Neural progenitor cell (in vitro differentiated cells): ENCODE results near the gene SMC5. TPM values are rescaled to one million over a fixed set of nuclear protein-coding genes. Genes with fewer than 3 reads are reported as not detected.

Experiments
- DNase-seq: peaks from one replicate; pipeline ENCODE4 v3.0.0-alpha.2; 2016; ENCODE audit warnings: low spot score
- H2AFZ ChIP-seq: fragments of 200-600 bp; sonication (generic); replicated peaks from 2 replicates; pipeline ENCODE4 v1.6.1; 2016; ENCODE audit warnings: antibody characterized with exemption
- H3F3A ChIP-seq: fragments of 200-600 bp; sonication (generic); 2 replicates; pipeline ENCODE4 v1.6.1; 2016; ENCODE audit warnings: antibody characterized with exemption, low read depth
- H3K27ac ChIP-seq: fragments of 200-600 bp; sonication (generic); 2 replicates; pipeline ENCODE4 v1.5.1; 2016; ENCODE audit warnings: mild to moderate bottlenecking
- H3K27me3 ChIP-seq: fragments of 200-600 bp; sonication (generic); 2 replicates; pipeline ENCODE4 v1.6.1; 2016; ENCODE audit warnings: mild to moderate bottlenecking, moderate library complexity
- H3K36me3 ChIP-seq: fragments of 200-600 bp; sonication (generic); 2 replicates; pipeline ENCODE4 v1.5.1; 2016
- H3K4me1 ChIP-seq: fragments of 200-600 bp; sonication (generic); 2 replicates; pipeline ENCODE4 v1.6.1; 2016; ENCODE audit warnings: mixed run types
- H3K4me2 ChIP-seq: fragments of 200-600 bp; sonication (generic); 2 replicates; pipeline ENCODE4 v1.6.1; 2016
- H3K4me3 ChIP-seq: fragments of 200-600 bp; sonication (generic); 2 replicates; pipeline ENCODE4 v1.5.1; 2016
- H3K79me2 ChIP-seq: fragments of 200-600 bp; sonication (generic); 2 replicates; pipeline ENCODE4 v1.6.1; 2016; ENCODE audit warnings: low read depth
- H3K9ac ChIP-seq: fragments of 200-600 bp; sonication (generic); 2 replicates; pipeline ENCODE4 v1.6.1; 2016
- H3K9me3 ChIP-seq: fragments of 200-600 bp; sonication (generic); 2 replicates; pipeline ENCODE4 v1.5.1; 2016; ENCODE audit warnings: low read depth
- H4K20me1 ChIP-seq: fragments of 200-600 bp; sonication (generic); 2 replicates; pipeline ENCODE4 v1.6.1; 2016; ENCODE audit warnings: low read depth
- H3K27ac Mint-ChIP-seq: 3 replicates; pipeline ENCODE4 v1.8.0; 2021; ENCODE audit warnings: mixed read lengths
- H3K27me3 Mint-ChIP-seq: 2 replicates; pipeline ENCODE4 v1.8.0; 2022; ENCODE audit warnings: low read depth, mild to moderate bottlenecking, inconsistent platforms, moderate library complexity, mixed read lengths; ENCODE audit not compliant: insufficient read depth
- H3K36me3 Mint-ChIP-seq: 3 replicates; pipeline ENCODE4 v1.8.0; 2021; ENCODE audit warnings: mixed read lengths
- H3K4me1 Mint-ChIP-seq: 3 replicates; pipeline ENCODE4 v1.8.0; 2021; ENCODE audit warnings: mixed read lengths
- H3K4me3 Mint-ChIP-seq: 3 replicates; pipeline ENCODE4 v1.8.0; 2021; ENCODE audit warnings: mild to moderate bottlenecking, moderate library complexity, mixed read lengths
- H3K9me3 Mint-ChIP-seq: 3 replicates; pipeline ENCODE4 v1.8.0; 2020; ENCODE audit warnings: mixed read lengths
- EZH2 ChIP-seq: fragments of 200-600 bp; sonication (generic); IDR thresholded peaks from 2 replicates; pipeline ENCODE4 v1.6.1; 2017; ENCODE audit warnings: antibody characterized with exemption, mild to moderate bottlenecking, moderate library complexity
- EZH2phosphoT487 ChIP-seq: fragments of 200-600 bp; sonication (generic); IDR thresholded peaks from 2 replicates; pipeline ENCODE4 v1.6.1; 2017; ENCODE audit warnings: antibody characterized with exemption
- total RNA-seq: library from RNA; depleted of rRNA; stranded (reverse); fragments of >200 nt; gene quantifications from 2 replicates; pipeline ENCODE4 v1.2.3, GENCODE V29; 2015; ENCODE audit warnings: low replicate concordance
- TF ChIP-seq, protein P1 (sequence below): fragments of 200-600 bp; sonication (generic); IDR thresholded peaks from 2 replicates; pipeline ENCODE4 v1.5.1; 2017; ENCODE audit warnings: antibody characterized with exemption, mild to moderate bottlenecking

Gene SMC5
- total RNA-seq, 1 donor from 2014 or later, result 63.1 TPM

DNA sequence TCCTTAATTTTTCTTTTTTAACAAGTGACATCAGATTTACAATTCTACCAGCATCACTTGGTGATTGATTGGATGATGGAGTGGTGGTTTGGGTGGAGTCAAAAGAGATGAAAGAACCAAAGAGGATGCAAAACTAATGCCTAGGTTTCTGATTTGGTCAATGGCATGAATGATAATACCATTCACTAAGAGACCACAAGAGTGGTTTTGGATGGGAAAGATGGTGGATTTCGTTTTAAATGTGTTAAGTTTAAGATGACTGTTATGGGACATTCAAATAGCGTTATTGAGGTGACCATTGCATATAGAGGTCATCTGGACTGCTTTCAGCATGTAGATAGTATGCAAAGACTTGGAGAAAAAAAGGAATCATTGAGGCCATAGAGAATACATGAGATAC lies 3.6 kb downstream of the SMC5 start:
- Histone ChIP-seq H3K4me1 (peaks cover 21% of the 10 kb centered on the region), H3K27me3 (no peaks in the 10 kb centered on the region), H2AFZ (no peak overlapping the region), H3K9me3 (no peaks in the 10 kb centered on the region), H3K4me2 (peak overlapping the region; percentile 29), H3K9ac (no peak overlapping the region), H4K20me1 (peaks cover 57% of the 10 kb centered on the region), H3K36me3 (peaks cover 24% of the 10 kb centered on the region), H3K79me2 (peaks cover 77% of the 10 kb centered on the region), H3F3A (peaks cover 18% of the 10 kb centered on the region), H3K27ac (no peak overlapping the region), H3K4me3 (no peak overlapping the region)
- H3K27ac Mint-ChIP-seq, result no peak overlapping the region
- H3K9me3 Mint-ChIP-seq, result no peaks in the 10 kb centered on the region
- H3K36me3 Mint-ChIP-seq, result peaks cover 40% of the 10 kb centered on the region
- H3K27me3 Mint-ChIP-seq, result peaks cover 2% of the 10 kb centered on the region
- H3K4me3 Mint-ChIP-seq, result no peak overlapping the region
- TF ChIP-seq, protein P1, sequence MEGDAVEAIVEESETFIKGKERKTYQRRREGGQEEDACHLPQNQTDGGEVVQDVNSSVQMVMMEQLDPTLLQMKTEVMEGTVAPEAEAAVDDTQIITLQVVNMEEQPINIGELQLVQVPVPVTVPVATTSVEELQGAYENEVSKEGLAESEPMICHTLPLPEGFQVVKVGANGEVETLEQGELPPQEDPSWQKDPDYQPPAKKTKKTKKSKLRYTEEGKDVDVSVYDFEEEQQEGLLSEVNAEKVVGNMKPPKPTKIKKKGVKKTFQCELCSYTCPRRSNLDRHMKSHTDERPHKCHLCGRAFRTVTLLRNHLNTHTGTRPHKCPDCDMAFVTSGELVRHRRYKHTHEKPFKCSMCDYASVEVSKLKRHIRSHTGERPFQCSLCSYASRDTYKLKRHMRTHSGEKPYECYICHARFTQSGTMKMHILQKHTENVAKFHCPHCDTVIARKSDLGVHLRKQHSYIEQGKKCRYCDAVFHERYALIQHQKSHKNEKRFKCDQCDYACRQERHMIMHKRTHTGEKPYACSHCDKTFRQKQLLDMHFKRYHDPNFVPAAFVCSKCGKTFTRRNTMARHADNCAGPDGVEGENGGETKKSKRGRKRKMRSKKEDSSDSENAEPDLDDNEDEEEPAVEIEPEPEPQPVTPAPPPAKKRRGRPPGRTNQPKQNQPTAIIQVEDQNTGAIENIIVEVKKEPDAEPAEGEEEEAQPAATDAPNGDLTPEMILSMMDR, result no peak
- TF ChIP-seq EZH2 (no peak), EZH2phosphoT487 (no peak)
- H3K4me1 Mint-ChIP-seq, result peaks cover 39% of the 10 kb centered on the region
- no peak for DNase-seq

DNA sequence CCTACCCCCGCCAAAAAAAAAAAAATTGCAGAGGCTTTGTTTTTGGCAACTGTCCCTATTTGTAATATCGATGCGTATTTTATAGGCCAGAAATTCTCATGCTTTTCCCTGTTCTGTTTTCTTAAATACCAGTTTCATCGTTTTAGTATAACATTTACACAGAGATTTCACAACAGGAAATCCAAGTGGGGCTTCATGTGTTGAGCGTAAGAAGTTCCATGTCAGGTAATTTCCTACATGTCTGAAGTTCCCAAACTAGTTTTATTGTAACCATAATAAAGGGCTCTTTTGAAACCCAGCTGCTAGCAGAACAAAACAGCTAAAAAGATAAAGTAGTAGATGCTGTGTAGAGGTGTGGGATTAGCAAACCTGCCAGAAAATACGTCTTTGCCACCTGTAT lies 4.2 kb downstream of the SMC5 start:
- H3K36me3 Mint-ChIP-seq, result peaks cover 44% of the 10 kb centered on the region
- peaks cover 34% of the 10 kb centered on the region for H3K4me1 Mint-ChIP-seq
- no peak overlapping the region for H3K4me3 ChIP-seq
- no peak overlapping the region for H3K9ac ChIP-seq
- peaks cover 2% of the 10 kb centered on the region for H3K27me3 Mint-ChIP-seq
- H3K4me1 ChIP-seq, result peaks cover 21% of the 10 kb centered on the region
- no peak overlapping the region for H2AFZ ChIP-seq
- H3K79me2 ChIP-seq, result peaks cover 80% of the 10 kb centered on the region
- no peaks in the 10 kb centered on the region for H3K9me3 Mint-ChIP-seq
- no peak overlapping the region for H3K27ac ChIP-seq
- peaks cover 24% of the 10 kb centered on the region for H3K36me3 ChIP-seq
- peaks cover 59% of the 10 kb centered on the region for H4K20me1 ChIP-seq
- H3K27me3 ChIP-seq, result no peaks in the 10 kb centered on the region
- H3K4me3 Mint-ChIP-seq, result no peak overlapping the region
- TF ChIP-seq EZH2phosphoT487 (no peak), EZH2 (no peak)
- TF ChIP-seq, protein P1, result no peak
- H3F3A ChIP-seq, result peaks cover 12% of the 10 kb centered on the region
- H3K9me3 ChIP-seq, result no peaks in the 10 kb centered on the region
- H3K27ac Mint-ChIP-seq, result no peak overlapping the region
- peak overlapping the region; percentile 29 for H3K4me2 ChIP-seq
- no peak for DNase-seq

DNA sequence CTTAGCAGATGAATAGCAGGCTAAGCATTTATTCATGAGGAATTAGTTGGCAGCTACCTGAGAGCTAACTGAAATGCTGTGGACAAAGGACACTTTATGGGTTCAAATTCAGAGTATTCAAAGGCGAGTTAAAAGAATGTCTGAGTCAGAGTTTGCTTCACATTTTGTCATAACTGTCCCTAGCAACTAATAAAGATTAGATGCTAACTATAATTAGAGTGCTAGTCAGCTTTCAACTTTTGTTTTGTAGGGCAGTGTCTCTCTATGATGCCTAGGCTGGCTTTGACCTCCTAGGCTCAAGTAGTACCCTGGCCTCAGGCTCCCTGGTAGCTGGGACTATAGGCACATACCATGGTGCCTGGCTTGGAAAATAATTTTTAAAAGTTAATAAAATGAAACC lies 4.6 kb downstream of the SMC5 start:
- Mint-ChIP-seq H3K36me3 (peaks cover 44% of the 10 kb centered on the region), H3K9me3 (no peaks in the 10 kb centered on the region), H3K4me1 (peaks cover 30% of the 10 kb centered on the region), H3K4me3 (no peak overlapping the region), H3K27ac (no peak overlapping the region), H3K27me3 (peaks cover 2% of the 10 kb centered on the region)
- DNase-seq, result no peak
- peaks cover 84% of the 10 kb centered on the region for H3K79me2 ChIP-seq
- H3K4me1 ChIP-seq, result peaks cover 18% of the 10 kb centered on the region
- peaks cover 25% of the 10 kb centered on the region for H3K36me3 ChIP-seq
- H3K4me2 ChIP-seq, result peak overlapping the region; percentile 29
- no peaks in the 10 kb centered on the region for H3K9me3 ChIP-seq
- H3K4me3 ChIP-seq, result no peak overlapping the region
- H3K27ac ChIP-seq, result no peak overlapping the region
- TF ChIP-seq, protein P1, result no peak
- H3K9ac ChIP-seq, result no peak overlapping the region
- H3K27me3 ChIP-seq, result no peaks in the 10 kb centered on the region
- H3F3A ChIP-seq, result peaks cover 7% of the 10 kb centered on the region
- peaks cover 59% of the 10 kb centered on the region for H4K20me1 ChIP-seq
- H2AFZ ChIP-seq, result no peak overlapping the region
